Vagina (tissue), 2 donors: ENCODE data around the gene KIF1A. TPM values are rescaled to one million over a fixed set of nuclear protein-coding genes. Genes with fewer than 3 reads are reported as not detected.
A peak's percentile ranks its signal among the peaks of the same experiment; 100 is the strongest.

Experiments used
- DNase-seq, 2 donors: peaks; one replicate each; pipeline ENCODE4 v3.0.0-alpha.2; 2017; ENCODE audit errors: extremely low spot score in 2 of 2
- H3K27ac ChIP-seq: fragments of 200-600 bp; sonication (generic); one replicate; pipeline ENCODE4 v1.5.1; 2019
- H3K27me3 ChIP-seq: fragments of 200-600 bp; sonication (generic); one replicate; pipeline ENCODE4 v1.5.1; 2019
- H3K36me3 ChIP-seq, 2 donors: fragments of 200-600 bp; sonication (generic); one replicate each; pipeline ENCODE4 v1.5.1; 2017 to 2019
- H3K4me1 ChIP-seq: fragments of 200-600 bp; sonication (generic); one replicate; pipeline ENCODE4 v1.5.1; 2019
- H3K4me3 ChIP-seq, 2 donors: fragments of 200-600 bp; sonication (generic); 1 replicate in 1 of 2; 2 replicates in 1 of 2; pipeline ENCODE4 v1.5.1; 2016 to 2019
- H3K9me3 ChIP-seq: fragments of 200-600 bp; sonication (generic); one replicate; pipeline ENCODE4 v1.5.1; 2019
- CTCF ChIP-seq, 3 experiments: fragments of 450-650 bp in 2 of 3; fragments of 200-600 bp in 1 of 3; sonication (generic) in 1 of 3; IDR thresholded peaks; one replicate each; pipeline ENCODE4 v1.5.1; 2017 to 2019; ENCODE audit warnings: antibody characterized with exemption in 3 of 3, mild to moderate bottlenecking in 2 of 3, moderate library complexity in 2 of 3
- POLR2A ChIP-seq, 2 donors: fragments of 450-650 bp; IDR thresholded peaks; one replicate each; pipeline ENCODE4 v1.6.1; 2017; ENCODE audit warnings: antibody characterized with exemption in 2 of 2, mild to moderate bottlenecking in 2 of 2, moderate library complexity in 2 of 2
- POLR2AphosphoS5 ChIP-seq, 2 donors: sonication (generic); formaldehyde crosslinking; IDR thresholded peaks; one replicate each; pipeline ENCODE4 v1.9.0; 2017; ENCODE audit warnings: antibody characterized with exemption in 2 of 2, mild to moderate bottlenecking in 2 of 2, low read depth in 1 of 2; ENCODE audit not compliant: insufficient read depth in 1 of 2
- intact Hi-C: fragments of 100-400 bp; cut with DNase I; formaldehyde crosslinking; loops from one replicate; pipeline ENCODE4 v1.15.1; 2023
- total RNA-seq: library from RNA; depleted of rRNA; stranded (reverse); fragments of >200 nt; gene quantifications from one replicate; pipeline ENCODE4 v1.2.3, GENCODE V29; 2016

The KIF1A gene
- total RNA-seq, 1 donor from 2014 or later = 6.1 TPM

GRCh38 chr2:240840435-240841060 lies 20.5 kb upstream of the KIF1A start:
- intact Hi-C loops = no loop called here
- no peak overlapping the region for H3K27ac ChIP-seq
- TF ChIP-seq CTCF (IDR thresholded peaks at IDR 0.05) = peak in 1 of 3 experiments; percentile 18
- TF ChIP-seq POLR2AphosphoS5 (IDR thresholded peaks at IDR 0.05; ENCODE audit: insufficient read depth in 1 of 2, low read depth in 1 of 2) = no peak
- no peak overlapping the region for H3K4me3 ChIP-seq
- H3K27me3 ChIP-seq = no peaks in the 10 kb centered on the region
- no peak for DNase-seq
- peaks cover 7% of the 10 kb centered on the region for H3K4me1 ChIP-seq
- no peaks in the 10 kb centered on the region for H3K36me3 ChIP-seq
- no peaks in the 10 kb centered on the region for H3K9me3 ChIP-seq

DNA sequence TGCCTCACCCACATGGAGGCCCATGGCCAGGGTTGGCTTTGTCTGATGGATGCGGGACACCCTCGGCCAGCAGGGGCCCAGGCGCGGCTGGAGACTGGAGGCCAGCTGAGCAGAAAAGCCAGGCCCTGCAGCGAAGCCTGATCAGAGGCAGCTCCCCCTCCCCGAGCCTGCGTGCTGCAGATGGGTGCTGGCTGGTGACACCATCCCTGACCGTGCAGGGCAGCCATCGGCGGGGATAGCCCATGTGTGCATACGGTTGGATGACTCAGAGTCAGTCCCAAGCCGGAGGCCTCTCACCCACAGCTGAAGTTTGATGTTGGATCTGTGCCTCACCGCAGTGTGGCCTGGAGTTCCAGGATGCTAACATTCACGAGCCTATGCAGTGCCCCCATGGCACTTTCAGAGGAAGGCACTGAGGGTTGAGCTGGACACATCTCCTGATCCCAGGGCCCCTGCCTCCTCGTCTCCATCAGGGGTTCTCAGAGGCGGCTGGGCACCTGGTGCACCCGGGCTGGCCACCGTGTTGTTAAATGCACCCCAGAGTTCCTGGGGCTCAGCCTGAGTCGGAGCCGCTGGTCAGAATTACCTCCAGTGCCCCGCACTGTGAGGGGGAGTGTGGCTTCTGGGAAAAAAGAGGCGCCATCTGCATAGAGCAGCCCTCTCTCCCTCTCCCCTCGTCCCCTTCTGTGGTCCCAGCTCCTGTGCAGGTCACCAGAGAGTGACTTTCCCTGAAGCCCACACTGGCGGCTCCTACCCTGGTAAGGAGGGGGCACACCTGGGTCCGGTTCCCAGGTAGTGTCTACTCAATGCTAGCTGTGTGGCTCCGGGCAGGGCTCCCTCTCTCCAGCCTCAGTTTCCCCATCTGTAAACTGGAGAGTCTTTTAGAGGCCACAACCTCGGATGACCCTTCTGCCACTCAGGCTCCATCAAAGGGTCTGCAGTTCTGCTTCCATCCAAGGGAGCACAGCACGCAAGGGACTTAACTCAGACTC lies 19.4 kb upstream of the KIF1A start:
- intact Hi-C loops = no loop called here
- no peak for DNase-seq
- Histone ChIP-seq H3K27me3 (no peaks in the 10 kb centered on the region), H3K4me1 (peaks cover 7% of the 10 kb centered on the region), H3K36me3 (no peaks in the 10 kb centered on the region), H3K27ac (no peak overlapping the region), H3K4me3 (no peak overlapping the region), H3K9me3 (no peaks in the 10 kb centered on the region)
- TF ChIP-seq CTCF (IDR thresholded peaks at IDR 0.05) = no peak
- no peak for TF ChIP-seq POLR2A (IDR thresholded peaks at IDR 0.05)
- TF ChIP-seq POLR2AphosphoS5 (IDR thresholded peaks at IDR 0.05; ENCODE audit: insufficient read depth in 1 of 2, low read depth in 1 of 2) = no peak

DNA sequence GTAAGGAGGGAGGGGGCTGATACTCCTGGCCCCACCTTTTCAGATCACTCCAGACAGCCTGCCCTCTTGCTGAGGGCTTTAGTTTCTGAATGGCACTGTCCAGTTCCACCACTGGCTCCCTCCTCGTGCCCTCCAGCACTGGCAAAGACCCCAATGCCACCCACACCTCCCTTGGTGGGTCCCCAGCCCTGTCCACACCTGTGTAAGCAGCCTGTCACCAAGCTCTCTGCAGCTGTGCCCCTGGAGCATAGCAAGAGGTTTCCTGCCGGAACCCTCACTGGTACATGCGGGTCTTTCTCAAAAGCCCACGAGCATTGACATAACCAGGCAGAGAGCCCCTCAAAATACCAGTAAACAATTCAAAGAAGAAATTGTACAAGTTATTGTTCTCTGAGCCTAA lies 17.6 kb upstream of the KIF1A start:
- no peaks in the 10 kb centered on the region for H3K9me3 ChIP-seq
- H3K4me3 ChIP-seq = no peak overlapping the region
- H3K27me3 ChIP-seq = no peaks in the 10 kb centered on the region
- H3K27ac ChIP-seq = no peak overlapping the region
- TF ChIP-seq CTCF (IDR thresholded peaks at IDR 0.05) (no peak), POLR2AphosphoS5 (IDR thresholded peaks at IDR 0.05; ENCODE audit: insufficient read depth in 1 of 2, low read depth in 1 of 2) (no peak), POLR2A (IDR thresholded peaks at IDR 0.05) (no peak)
- intact Hi-C loops = no loop called here
- peaks cover 7% of the 10 kb centered on the region for H3K4me1 ChIP-seq
- no peaks in the 10 kb centered on the region for H3K36me3 ChIP-seq
- DNase-seq = no peak

- no peak for TF ChIP-seq POLR2A (IDR thresholded peaks at IDR 0.05)
- TF ChIP-seq POLR2AphosphoS5 (IDR thresholded peaks at IDR 0.05; ENCODE audit: insufficient read depth in 1 of 2, low read depth in 1 of 2) = peak in 1 of 2 donors; percentile 29
- no peaks in the 10 kb centered on the region for H3K36me3 ChIP-seq
- intact Hi-C loops = no loop called here
- H3K4me1 ChIP-seq = peaks cover 9% of the 10 kb centered on the region
- H3K27ac ChIP-seq = no peak overlapping the region
- no peak for DNase-seq
- H3K4me3 ChIP-seq = no peak overlapping the region
- H3K9me3 ChIP-seq = no peaks in the 10 kb centered on the region
- H3K27me3 ChIP-seq = no peaks in the 10 kb centered on the region
These were observed 16.9 kb upstream of the KIF1A start for GRCh38 chr2:240836781-240837467.

DNA sequence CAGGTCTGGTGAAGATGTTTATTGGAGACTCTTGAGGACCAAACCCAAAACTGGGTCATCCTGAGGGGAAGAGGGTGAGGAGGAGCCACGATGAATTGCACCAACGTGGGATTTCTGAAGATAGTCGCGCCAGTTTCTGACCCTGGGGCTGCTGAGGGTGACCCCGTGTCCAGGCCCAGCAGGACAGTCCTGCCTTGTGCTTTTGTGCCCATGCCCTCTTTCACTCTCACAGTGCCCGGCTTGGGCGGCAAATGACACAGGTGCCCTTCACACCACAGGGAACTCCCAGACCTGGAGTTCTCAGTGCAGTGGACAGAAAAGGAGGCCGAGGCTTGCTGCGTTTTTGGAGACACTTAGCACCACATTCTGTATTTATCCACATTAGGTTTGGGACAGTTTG lies 15.5 kb upstream of the KIF1A start:
- Histone ChIP-seq H3K4me1 (peaks cover 16% of the 10 kb centered on the region), H3K9me3 (no peaks in the 10 kb centered on the region), H3K36me3 (no peaks in the 10 kb centered on the region), H3K27ac (no peak overlapping the region), H3K27me3 (no peaks in the 10 kb centered on the region), H3K4me3 (no peak overlapping the region)
- intact Hi-C loops = no loop called here
- TF ChIP-seq POLR2A (IDR thresholded peaks at IDR 0.05) (no peak), CTCF (IDR thresholded peaks at IDR 0.05) (no peak), POLR2AphosphoS5 (IDR thresholded peaks at IDR 0.05; ENCODE audit: insufficient read depth in 1 of 2, low read depth in 1 of 2) (no peak)
- DNase-seq = no peak
